Measurements from ENCODE around the gene OSCAR.

DNA sequence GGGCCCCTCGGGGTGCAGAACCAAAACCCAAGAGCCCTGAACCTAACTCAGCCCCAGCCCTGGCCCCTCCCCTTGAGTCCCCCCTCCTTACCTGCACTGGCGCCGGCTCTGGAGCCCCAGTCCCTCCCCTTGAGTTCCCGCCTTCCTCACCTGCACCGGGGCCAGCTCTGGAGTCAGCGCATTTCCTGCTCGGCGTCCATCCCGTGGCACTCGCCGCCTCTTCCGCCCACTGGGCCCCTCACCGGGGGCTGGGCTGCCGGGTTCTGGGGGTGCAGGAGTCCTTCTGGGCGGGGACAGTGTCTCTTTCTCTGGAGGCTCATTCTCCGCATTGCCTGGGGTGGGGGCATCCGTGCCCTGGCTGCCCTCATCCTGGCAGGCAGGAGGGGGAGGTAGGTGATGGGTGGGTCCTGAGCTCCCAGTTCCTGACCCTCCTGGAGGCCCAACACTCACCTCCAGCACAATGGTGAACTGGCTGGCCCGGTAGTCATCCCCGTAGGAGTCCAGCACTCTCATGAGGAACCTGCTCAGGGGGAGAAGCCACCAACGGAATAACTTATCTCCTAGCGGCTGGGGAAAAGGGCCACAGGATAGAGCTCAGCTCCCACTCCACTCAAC lies 7.4 kb upstream of the OSCAR start:
- TF ChIP-seq, protein P1, sequence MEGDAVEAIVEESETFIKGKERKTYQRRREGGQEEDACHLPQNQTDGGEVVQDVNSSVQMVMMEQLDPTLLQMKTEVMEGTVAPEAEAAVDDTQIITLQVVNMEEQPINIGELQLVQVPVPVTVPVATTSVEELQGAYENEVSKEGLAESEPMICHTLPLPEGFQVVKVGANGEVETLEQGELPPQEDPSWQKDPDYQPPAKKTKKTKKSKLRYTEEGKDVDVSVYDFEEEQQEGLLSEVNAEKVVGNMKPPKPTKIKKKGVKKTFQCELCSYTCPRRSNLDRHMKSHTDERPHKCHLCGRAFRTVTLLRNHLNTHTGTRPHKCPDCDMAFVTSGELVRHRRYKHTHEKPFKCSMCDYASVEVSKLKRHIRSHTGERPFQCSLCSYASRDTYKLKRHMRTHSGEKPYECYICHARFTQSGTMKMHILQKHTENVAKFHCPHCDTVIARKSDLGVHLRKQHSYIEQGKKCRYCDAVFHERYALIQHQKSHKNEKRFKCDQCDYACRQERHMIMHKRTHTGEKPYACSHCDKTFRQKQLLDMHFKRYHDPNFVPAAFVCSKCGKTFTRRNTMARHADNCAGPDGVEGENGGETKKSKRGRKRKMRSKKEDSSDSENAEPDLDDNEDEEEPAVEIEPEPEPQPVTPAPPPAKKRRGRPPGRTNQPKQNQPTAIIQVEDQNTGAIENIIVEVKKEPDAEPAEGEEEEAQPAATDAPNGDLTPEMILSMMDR (CRISPR knock-in tag; IDR thresholded peaks at IDR 0.05): no peak
- no peak for TF ChIP-seq RAD21 (CRISPR knock-in tag; IDR thresholded peaks at IDR 0.05)
